ENCODE data around the gene HNMT. TPM values are rescaled to one million over a fixed set of nuclear protein-coding genes. Genes with fewer than 3 reads are reported as not detected.

The HNMT gene
- total and polyA plus RNA-seq, 2 of the 13 experiments (the other 11 are each of a cell fraction or from before 2014, with no cell fraction given): 279 to 309 TPM

- TF ChIP-seq TERF1 (CRISPR knock-in tag; IDR thresholded peaks at IDR 0.05) (no peak), ELF3 (CRISPR knock-in tag; IDR thresholded peaks at IDR 0.05) (0 out of 2 replicates have a peak, but pooled peaks have one; percentile 17), HNRNPH1 (optimal IDR thresholded peaks at IDR 0.05; ENCODE audit: low read depth, low read length) (no peak), MED8 (CRISPR knock-in tag; IDR thresholded peaks at IDR 0.05; ENCODE audit: insufficient replicate concordance) (no peak), THAP11 (CRISPR knock-in tag; IDR thresholded peaks at IDR 0.05) (0 out of 2 replicates have a peak, but pooled peaks have one; percentile 35), TIGD3 (CRISPR knock-in tag; IDR thresholded peaks at IDR 0.05; ENCODE audit: borderline replicate concordance) (no peak), POLR2A (IDR thresholded peaks at IDR 0.05; ENCODE audit: insufficient read depth in 1 of 2, low read depth in 2 of 2, low read length in 2 of 2) (no peak), ATF7 (IDR thresholded peaks at IDR 0.05) (peak; percentile 76), ATF7 (CRISPR knock-in tag; IDR thresholded peaks at IDR 0.05) (no peak), SMC3 (IDR thresholded peaks at IDR 0.05; ENCODE audit: low read length) (peak; percentile 17; the same call in 1 of the 2 replicates), KLF9 (CRISPR knock-in tag; IDR thresholded peaks at IDR 0.05; ENCODE audit: low read depth) (no peak), TCF7L2 (IDR thresholded peaks at IDR 0.05; ENCODE audit: low read depth, low read length) (no peak), SRSF4 (IDR thresholded peaks at IDR 0.05; ENCODE audit: low read depth, low read length, poor library complexity, severe bottlenecking) (no peak), NR2F1 (CRISPR knock-in tag; IDR thresholded peaks at IDR 0.05) (no peak), ZNF713 (CRISPR knock-in tag; IDR thresholded peaks at IDR 0.05) (no peak), MATR3 (CRISPR knock-in tag; IDR thresholded peaks at IDR 0.05) (no peak), ZNF34 (CRISPR knock-in tag; IDR thresholded peaks at IDR 0.05; ENCODE audit: borderline replicate concordance) (no peak), ZNF543 (CRISPR knock-in tag; IDR thresholded peaks at IDR 0.05) (no peak), ZKSCAN1 (IDR thresholded peaks at IDR 0.05; ENCODE audit: low read length) (no peak), KMT2B (CRISPR knock-in tag; IDR thresholded peaks at IDR 0.05) (no peak), EED (CRISPR knock-in tag; IDR thresholded peaks at IDR 0.05) (no peak), ZNF839 (CRISPR knock-in tag; IDR thresholded peaks at IDR 0.05; ENCODE audit: borderline replicate concordance) (no peak), SOX13 (IDR thresholded peaks at IDR 0.05) (no peak), SOX13 (CRISPR knock-in tag; conservative IDR thresholded peaks at IDR 0.05 in 1 of 2, IDR thresholded peaks at IDR 0.05 in 1 of 2) (peak in 1 of 2 experiments; percentile 81; a peak in 2 of 4 replicates), ZNF496 (CRISPR knock-in tag; IDR thresholded peaks at IDR 0.05; ENCODE audit: insufficient replicate concordance) (no peak), NFRKB (IDR thresholded peaks at IDR 0.05) (no peak), ZNF83 (CRISPR knock-in tag; IDR thresholded peaks at IDR 0.05; ENCODE audit: borderline replicate concordance) (no peak)
- TF ChIP-seq, protein P1, sequence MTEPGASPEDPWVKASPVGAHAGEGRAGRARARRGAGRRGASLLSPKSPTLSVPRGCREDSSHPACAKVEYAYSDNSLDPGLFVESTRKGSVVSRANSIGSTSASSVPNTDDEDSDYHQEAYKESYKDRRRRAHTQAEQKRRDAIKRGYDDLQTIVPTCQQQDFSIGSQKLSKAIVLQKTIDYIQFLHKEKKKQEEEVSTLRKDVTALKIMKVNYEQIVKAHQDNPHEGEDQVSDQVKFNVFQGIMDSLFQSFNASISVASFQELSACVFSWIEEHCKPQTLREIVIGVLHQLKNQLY (CRISPR knock-in tag; IDR thresholded peaks at IDR 0.05): no peak; the same call in 1 of the 2 replicates
- TF ChIP-seq, protein P2, sequence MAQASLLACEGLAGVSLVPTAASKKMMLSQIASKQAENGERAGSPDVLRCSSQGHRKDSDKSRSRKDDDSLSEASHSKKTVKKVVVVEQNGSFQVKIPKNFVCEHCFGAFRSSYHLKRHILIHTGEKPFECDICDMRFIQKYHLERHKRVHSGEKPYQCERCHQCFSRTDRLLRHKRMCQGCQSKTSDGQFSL (CRISPR knock-in tag; IDR thresholded peaks at IDR 0.05): no peak
- TF ChIP-seq, protein P3, sequence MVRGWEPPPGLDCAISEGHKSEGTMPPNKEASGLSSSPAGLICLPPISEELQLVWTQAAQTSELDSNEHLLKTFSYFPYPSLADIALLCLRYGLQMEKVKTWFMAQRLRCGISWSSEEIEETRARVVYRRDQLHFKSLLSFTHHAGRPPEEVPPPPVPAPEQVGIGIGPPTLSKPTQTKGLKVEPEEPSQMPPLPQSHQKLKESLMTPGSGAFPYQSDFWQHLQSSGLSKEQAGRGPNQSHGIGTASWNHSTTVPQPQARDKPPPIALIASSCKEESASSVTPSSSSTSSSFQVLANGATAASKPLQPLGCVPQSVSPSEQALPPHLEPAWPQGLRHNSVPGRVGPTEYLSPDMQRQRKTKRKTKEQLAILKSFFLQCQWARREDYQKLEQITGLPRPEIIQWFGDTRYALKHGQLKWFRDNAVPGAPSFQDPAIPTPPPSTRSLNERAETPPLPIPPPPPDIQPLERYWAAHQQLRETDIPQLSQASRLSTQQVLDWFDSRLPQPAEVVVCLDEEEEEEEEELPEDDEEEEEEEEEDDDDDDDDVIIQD (CRISPR knock-in tag; IDR thresholded peaks at IDR 0.05; ENCODE audit: low read depth): peak; percentile 83; the same call in 1 of the 2 replicates
Observed at GRCh38 chr2:137957033-137957432, 7.2 kb upstream of the HNMT start (continued).

Measured in HepG2 (cell line).